ENCODE measurements around the gene KMT2C.

DNA sequence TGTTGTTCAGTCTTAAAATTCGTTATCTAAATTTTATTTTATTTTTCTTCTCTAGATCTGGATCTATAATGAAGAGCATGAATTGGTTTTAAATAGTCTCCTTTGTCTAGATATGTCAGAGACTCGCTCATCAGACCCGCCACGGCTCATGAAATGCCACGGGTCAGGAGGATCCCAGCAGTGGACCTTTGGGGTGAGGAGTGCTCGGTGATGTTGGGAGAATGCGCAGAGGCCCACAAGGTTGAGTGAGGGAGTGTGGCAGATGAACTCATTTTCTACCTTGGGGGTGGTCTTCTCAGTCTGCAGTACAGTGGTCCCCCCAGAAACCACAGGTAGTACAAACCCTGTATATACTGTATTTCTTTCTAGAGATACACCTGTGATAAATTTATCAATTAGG is 315.0 kb downstream of the KMT2C start:
- TF ChIP-seq EP300 (IDR thresholded peaks at IDR 0.05; ENCODE audit: borderline replicate concordance), result no peak
- no peak for TF ChIP-seq CEBPB (IDR thresholded peaks at IDR 0.05)
- no peak for TF ChIP-seq YY1 (IDR thresholded peaks at IDR 0.05; ENCODE audit: low read depth)
- no peak for TF ChIP-seq CREB1 (IDR thresholded peaks at IDR 0.05; ENCODE audit: low read depth)
- no peak for TF ChIP-seq TCF12 (IDR thresholded peaks at IDR 0.05; ENCODE audit: low read depth)
- TF ChIP-seq, protein P1, sequence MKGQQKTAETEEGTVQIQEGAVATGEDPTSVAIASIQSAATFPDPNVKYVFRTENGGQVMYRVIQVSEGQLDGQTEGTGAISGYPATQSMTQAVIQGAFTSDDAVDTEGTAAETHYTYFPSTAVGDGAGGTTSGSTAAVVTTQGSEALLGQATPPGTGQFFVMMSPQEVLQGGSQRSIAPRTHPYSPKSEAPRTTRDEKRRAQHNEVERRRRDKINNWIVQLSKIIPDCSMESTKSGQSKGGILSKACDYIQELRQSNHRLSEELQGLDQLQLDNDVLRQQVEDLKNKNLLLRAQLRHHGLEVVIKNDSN (IDR thresholded peaks at IDR 0.05), result no peak
- TF ChIP-seq, protein P2, sequence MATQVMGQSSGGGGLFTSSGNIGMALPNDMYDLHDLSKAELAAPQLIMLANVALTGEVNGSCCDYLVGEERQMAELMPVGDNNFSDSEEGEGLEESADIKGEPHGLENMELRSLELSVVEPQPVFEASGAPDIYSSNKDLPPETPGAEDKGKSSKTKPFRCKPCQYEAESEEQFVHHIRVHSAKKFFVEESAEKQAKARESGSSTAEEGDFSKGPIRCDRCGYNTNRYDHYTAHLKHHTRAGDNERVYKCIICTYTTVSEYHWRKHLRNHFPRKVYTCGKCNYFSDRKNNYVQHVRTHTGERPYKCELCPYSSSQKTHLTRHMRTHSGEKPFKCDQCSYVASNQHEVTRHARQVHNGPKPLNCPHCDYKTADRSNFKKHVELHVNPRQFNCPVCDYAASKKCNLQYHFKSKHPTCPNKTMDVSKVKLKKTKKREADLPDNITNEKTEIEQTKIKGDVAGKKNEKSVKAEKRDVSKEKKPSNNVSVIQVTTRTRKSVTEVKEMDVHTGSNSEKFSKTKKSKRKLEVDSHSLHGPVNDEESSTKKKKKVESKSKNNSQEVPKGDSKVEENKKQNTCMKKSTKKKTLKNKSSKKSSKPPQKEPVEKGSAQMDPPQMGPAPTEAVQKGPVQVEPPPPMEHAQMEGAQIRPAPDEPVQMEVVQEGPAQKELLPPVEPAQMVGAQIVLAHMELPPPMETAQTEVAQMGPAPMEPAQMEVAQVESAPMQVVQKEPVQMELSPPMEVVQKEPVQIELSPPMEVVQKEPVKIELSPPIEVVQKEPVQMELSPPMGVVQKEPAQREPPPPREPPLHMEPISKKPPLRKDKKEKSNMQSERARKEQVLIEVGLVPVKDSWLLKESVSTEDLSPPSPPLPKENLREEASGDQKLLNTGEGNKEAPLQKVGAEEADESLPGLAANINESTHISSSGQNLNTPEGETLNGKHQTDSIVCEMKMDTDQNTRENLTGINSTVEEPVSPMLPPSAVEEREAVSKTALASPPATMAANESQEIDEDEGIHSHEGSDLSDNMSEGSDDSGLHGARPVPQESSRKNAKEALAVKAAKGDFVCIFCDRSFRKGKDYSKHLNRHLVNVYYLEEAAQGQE (IDR thresholded peaks at IDR 0.05; ENCODE audit: low read depth), result no peak
- TF ChIP-seq, protein P3, sequence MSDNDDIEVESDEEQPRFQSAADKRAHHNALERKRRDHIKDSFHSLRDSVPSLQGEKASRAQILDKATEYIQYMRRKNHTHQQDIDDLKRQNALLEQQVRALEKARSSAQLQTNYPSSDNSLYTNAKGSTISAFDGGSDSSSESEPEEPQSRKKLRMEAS (IDR thresholded peaks at IDR 0.05), result no peak
- TF ChIP-seq ZBTB7A (IDR thresholded peaks at IDR 0.05; ENCODE audit: low read depth), result no peak
- TF ChIP-seq RAD21 (IDR thresholded peaks at IDR 0.05; ENCODE audit: low read depth), result no peak
- TF ChIP-seq TAF1 (IDR thresholded peaks at IDR 0.05; ENCODE audit: low read depth), result no peak
- TF ChIP-seq TEAD4 (IDR thresholded peaks at IDR 0.05), result no peak
- no peak for TF ChIP-seq FOXM1 (IDR thresholded peaks at IDR 0.05; ENCODE audit: borderline replicate concordance, low read depth)
- no peak for TF ChIP-seq NFIC (IDR thresholded peaks at IDR 0.05)
